NK-92 (cell line): ENCODE measurements around the gene CPXCR1.
"Not testable (repeated sequence)": the region's sequence is repeated elsewhere in the genome, so short reads cannot be mapped to it uniquely, and the experiment has no call there.

Experiments
- DNase-seq: peaks from one replicate; lab custom pipeline; 2025; ENCODE audit not compliant: unreplicated experiment; lab: John Stamatoyannopoulos, UW

The CPXCR1 gene

DNA sequence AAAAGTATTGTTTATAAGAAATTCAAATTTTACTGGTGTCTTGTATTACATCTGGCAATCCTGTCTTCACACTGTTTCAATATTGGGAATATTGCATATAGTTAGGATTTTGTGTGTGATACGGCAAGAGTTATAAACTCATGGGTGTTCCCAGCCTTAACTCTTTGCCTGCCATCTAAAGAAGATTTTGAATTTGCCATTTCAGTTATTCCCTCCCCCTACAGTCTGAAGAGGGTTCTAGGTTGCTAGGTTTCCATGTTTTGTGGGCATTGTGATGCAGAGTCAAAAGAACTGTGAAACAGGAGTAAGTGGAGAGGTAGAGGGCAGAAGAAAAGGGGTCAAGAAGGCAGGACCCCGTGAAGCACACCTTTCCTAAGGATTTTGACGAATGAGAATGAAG is at the start of gene CPXCR1:
TSS of gene CPXCR1 (plus strand) at position 301 of the 400 bp plus-strand sequence. CDS start 6,190 bp downstream, outside the sequence.
- DNase-seq, result no peak

DNA sequence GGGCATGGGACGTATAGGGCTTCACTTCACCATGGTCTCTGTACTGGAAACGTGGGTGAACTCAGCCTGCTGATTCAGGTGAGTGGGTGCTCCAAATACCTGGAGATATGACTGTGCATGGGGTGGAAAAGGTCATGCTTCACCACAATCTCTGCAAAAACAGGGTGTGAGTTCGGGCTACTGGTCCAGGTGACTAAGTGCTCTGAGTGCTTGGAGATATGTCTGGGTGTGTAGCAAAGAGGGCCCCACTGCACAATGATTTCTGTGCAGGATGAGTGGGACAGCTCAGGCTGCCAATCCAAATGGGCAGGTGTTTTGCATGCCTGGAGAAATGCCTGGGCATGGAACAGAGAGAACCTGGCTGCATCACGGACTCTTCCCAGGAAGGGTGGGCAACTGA is 11.2 kb upstream of the CPXCR1 start:
- no peak for DNase-seq

DNA sequence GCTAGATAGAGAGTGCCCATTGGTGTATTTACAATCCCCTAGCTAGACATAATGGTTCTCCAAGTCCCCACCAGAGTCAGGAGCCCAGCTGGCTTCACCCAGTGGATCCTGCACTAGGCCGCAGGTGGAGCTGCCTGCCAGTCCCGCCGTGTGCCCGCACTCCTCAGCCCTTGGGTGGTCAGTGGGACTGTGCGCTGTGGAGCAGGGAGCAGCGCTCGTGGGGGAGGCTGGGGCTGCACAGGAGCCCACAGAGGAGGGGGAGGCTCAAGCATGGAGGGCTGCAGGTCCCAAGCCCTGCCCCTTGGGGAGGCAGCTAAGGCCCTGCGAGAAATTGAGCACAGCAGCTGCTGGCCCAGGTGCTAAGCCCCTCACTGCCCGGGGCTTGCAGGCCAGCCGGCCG is 810 bp upstream of the CPXCR1 start:
- DNase-seq, result not testable (repeated sequence)

DNA sequence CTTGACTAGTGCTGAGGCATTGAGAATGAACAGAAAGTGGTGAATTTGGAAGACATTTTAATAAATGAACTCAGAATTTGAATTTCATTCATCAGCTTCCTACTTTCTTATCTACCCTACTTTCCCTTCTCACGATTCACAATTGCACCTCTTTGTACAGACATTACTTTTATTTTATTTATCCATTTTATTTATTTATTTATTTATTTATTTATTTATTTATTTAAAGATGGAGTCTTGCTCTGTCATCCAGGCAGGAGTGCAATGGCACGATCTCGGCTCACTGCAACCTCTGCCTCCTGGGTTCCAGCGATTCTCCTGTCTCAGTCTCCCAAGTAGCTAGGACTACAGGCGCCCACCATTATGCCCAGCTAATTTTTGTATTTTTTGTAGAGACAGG is 5.3 kb downstream of the CPXCR1 start:
- DNase-seq, result not testable (repeated sequence)

DNA sequence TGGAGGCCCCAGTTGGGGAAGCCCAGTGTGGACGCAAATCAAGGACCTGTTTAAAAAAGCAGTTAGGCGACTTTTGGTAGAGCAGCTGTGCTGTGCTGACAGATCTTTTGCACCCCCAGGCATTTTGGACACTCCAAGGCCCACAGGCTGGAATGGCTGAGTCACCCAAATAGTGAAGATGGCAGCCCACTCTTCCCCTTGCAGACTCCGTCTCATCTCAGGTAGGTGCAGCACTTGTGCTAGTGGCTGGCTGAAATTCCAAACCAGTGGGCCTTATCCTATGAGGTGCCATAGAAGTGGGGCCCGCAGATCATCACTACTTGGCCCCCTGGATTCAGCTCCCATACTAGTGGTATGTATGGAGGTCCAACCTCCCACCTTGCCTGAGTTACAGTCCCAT is 42.8 kb downstream of the CPXCR1 start:
- DNase-seq, result no peak
